Measurements from ENCODE around the gene MIOX. TPM values are rescaled to one million over a fixed set of nuclear protein-coding genes. Genes with fewer than 3 reads are reported as not detected.

The MIOX gene
- total RNA-seq, 1 experiment from 2014 or later, result 0.39 TPM

- DNase-seq (ENCODE audit: low read depth, low spot score), result no peak
- peak overlapping the region; percentile 93 for H3K9ac ChIP-seq (ENCODE audit: low read length)
- peak overlapping the region; percentile 78 to 85 for H3K4me3 ChIP-seq (replicated peaks in 1 of 2; ENCODE audit: low read depth in 1 of 2, low read length in 2 of 2)
- peak; percentile 39 for ATAC-seq
- no peaks in the 10 kb centered on the region for H3K9me2 ChIP-seq (ENCODE audit: insufficient read depth)
- H3K79me2 ChIP-seq (ENCODE audit: insufficient read depth, low read length), result peaks cover 30% of the 10 kb centered on the region
- peaks cover 13 to 71% of the 10 kb centered on the region in 2 experiments; a peak in 3 of 4 replicates for H3K4me1 ChIP-seq (ENCODE audit: control insufficient read depth in 1 of 2, insufficient read depth in 2 of 2, low read length in 2 of 2)
- CTCF ChIA-PET, result interaction anchor here (0.7 to 1.7 kb wide), 19 partner anchors 12 to 377 kb away, joined by 3 to 21 read pairs (median 5); partner anchors contain the start of genes ARSA, HDAC10, KLHDC7B and LMF2
- H3K36me3 ChIP-seq (ENCODE audit: control insufficient read depth in 1 of 2, insufficient read depth in 2 of 2, low read length in 2 of 2), result peaks cover 0 to 11% of the 10 kb centered on the region in 2 experiments; a peak in 2 of 4 replicates
- no peaks in the 10 kb centered on the region for H3K27me3 ChIP-seq (ENCODE audit: insufficient read depth, low read length)
- H3K9me3 ChIP-seq (ENCODE audit: control insufficient read depth in 1 of 2, insufficient read depth in 1 of 2, low read depth in 1 of 2, low read length in 2 of 2), result no peaks in the 10 kb centered on the region
- peak overlapping the region; percentile 100 for H3K27ac ChIP-seq (ENCODE audit: low read depth, low read length)
- POLR2A ChIA-PET, result interaction anchor here (0.9 to 2.1 kb wide), 7 partner anchors 10 to 94 kb away, joined by 3 to 20 read pairs (median 5); partner anchors contain the start of genes CHKB, LMF2, NCAPH2 and SYCE3
- TF ChIP-seq, protein P1, sequence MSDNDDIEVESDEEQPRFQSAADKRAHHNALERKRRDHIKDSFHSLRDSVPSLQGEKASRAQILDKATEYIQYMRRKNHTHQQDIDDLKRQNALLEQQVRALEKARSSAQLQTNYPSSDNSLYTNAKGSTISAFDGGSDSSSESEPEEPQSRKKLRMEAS (IDR thresholded peaks at IDR 0.05), result no peak
- TF ChIP-seq RAD21 (IDR thresholded peaks at IDR 0.05; ENCODE audit: low read depth) (no peak), POLR2AphosphoS5 (IDR thresholded peaks at IDR 0.05; ENCODE audit: low read depth, low read length) (peak; percentile 51), ZFX (IDR thresholded peaks at IDR 0.05) (peak; percentile 51), EZH2 (IDR thresholded peaks at IDR 0.05) (no peak), CTCF (IDR thresholded peaks at IDR 0.05 in 2 of 3, conservative IDR thresholded peaks at IDR 0.05 in 1 of 3; ENCODE audit: borderline replicate concordance in 1 of 3, insufficient read depth in 1 of 3, low read depth in 2 of 3, low read length in 2 of 3) (peak in 1 of 3 experiments; percentile 57; a peak in 3 of 6 replicates)
- intact Hi-C loops (cut with micrococcal nuclease), result no loop called here
- RAD21 ChIA-PET (ENCODE audit: low non-redundant PET in 1 of 2, low total read pairs in 2 of 2, uncharacterized antibody in 2 of 2, unreplicated experiment in 2 of 2), result interaction anchor here (0.8 to 2.2 kb wide), 4 partner anchors 18 to 126 kb away, joined by 4 to 8 read pairs (median 6); partner anchors contain the start of genes LMF2 (in 2 of the 2), NCAPH2 (in 1 of the 2) and SYCE3 (in 1 of the 2)
- peak overlapping the region; percentile 99 for H3K4me2 ChIP-seq (ENCODE audit: low read length)
- H4K20me1 ChIP-seq (ENCODE audit: insufficient read depth), result no peaks in the 10 kb centered on the region
- no TSS peak for BruUV-seq (replicated peaks)
- H2AFZ ChIP-seq (ENCODE audit: low read depth, low read length, poor library complexity, severe bottlenecking), result no peak overlapping the region
These were observed 39.6 kb downstream of the MIOX start for GRCh38 chr22:50526108-50526833.
